ENCODE data around the gene GLI3.
A peak's percentile ranks its signal among the peaks of the same experiment; 100 is the strongest.

The GLI3 gene

DNA sequence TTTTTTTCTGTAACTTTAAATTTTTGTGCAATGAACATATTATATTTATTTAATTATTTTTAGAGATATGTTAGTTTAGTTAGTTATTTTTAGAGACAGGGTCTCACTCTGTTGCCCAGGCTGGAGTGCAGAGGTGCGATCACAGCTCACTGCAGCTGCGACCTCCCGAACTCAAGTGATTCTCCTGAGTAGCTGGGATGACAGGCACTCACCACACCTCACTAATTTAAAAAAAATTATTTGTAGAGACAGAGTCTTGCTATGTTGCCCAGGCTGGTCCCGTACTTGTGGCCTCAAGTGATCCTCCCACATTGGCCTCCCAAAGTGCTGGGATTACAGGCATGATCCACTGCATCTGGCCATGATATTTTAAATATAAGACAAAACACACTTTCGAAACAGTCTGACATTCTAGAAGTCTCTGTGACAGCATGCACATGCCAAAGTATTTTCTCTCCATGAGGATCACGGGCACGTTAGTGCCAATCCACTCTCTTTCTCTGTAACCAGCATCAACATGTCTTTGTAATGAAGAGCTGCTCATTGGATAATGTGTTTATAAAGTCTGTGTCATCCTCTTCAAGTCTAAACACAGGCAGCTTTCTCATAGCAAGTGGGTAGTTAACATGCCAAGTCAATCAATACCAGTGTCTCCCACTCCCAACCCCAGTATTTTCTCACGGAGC, 137.4 kb downstream of the GLI3 start:
- no peak for DNase-seq

DNA sequence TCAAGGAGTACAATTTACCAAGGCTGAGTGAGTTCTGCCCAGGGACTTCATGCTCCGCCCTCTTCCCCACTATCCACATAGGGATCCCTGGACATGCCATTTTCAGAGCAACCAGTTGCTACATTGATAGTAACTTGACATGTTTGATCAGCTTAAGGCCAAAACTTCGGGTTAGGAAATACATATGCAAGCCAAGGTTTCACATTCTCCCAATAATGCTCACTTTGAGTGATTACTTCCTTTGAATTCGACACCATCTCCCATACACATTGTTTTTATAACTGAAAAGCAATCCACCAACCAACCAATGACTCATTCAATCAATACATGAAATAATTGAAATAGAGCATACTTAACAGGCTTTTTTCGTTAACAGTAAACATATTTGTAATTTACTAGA, 137.9 kb downstream of the GLI3 start:
- DNase-seq: no peak

DNA sequence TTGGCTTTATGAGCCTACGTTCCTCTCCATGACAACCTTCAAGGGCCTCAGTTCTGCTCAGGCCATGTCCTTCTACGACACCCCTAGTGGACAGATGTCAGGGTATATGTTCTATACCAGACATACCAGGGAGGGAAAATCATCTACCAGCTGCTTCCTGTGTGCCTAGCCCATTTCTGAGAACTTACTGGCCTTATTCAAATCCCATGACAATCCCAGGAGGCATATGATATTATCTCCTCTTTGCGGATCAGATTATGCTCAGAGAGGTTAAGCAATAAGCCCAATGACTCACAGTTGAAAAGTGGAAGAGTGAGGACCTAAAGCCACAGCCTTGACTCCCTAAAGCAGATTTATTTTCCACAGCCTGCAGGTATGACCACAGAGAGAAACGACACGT, 139.3 kb downstream of the GLI3 start:
- no peak for DNase-seq

DNA sequence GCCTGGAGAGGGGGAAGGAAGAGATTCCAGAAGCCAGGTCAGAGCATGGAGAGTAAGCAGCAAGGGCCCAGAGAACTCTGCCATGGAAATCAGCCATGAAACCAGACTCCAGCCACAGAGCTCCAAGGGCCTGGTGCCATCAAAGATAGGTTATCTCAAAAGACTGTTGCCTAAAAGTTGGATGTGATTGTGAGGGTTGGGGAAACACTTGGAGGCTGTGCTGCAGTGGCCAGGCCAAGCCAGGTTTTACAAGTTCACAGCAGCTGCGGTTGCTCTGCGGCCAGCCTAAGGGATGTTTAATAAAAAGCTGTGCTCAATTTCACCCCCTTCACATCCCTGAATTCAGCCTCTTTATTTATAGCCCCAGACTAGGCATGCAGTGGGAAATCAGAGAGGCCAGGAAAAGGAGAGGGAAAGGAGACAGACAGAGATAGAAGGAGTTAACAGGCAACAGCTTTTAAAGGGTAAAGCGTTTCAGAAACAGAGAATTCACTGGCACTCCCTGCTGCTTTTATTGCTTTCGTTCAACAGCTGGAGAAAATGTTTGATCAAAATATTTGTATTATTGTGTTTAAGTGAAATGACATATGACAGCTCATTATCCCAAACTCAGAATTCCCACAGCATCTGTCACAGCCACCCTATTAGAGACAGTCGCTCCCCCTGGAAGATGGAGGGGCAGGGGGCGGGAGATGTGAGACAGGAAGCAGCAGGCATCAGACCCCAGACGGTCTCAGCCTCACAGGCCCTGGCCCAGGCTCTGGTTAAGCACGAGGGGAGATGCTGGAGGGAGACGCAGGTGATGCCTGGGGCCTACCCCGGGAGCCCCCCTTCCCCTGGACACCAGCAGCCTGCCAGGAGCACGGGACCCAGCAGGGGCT, 140.1 kb downstream of the GLI3 start:
- DNase-seq: no peak

DNA sequence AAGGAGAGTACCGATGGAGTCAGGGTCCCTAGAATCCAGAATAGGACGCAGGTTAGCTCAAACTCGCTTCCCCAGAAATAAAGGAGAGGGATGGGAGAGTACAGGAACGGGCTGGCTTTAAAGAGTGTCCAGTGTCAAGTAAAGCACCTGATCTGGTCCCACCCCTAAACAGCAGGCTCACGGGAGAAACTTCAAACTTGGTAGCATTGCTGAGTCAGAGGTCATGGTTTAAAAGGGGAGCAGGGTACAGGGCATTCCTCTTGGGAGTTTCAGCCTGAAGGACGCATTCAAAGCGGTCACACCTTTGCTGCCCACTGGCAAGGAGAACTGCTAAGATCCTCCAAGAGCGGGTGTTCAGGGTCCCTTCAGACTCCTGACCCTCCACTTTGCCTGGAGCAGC, 140.7 kb downstream of the GLI3 start:
- DNase-seq: no peak

DNA sequence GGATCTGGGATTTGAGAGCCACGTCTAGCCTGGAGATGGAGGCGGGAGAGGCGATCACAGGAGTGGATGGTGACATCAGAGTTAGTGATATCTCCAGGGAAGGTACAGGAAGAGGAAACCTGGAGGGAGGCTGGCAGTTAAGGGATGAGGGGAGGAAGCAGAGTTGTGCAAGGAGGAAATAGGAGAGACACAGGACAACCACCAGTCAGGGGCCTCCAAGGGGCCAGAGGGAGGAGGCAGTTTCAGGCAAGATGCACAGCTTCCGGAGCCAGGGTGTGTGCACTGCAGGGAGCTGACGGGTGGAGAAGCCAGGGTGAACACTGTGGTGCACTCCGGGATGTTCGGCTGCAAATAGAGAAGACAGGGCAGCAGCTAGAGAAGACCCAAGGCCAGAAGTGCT, 141.2 kb downstream of the GLI3 start:
- DNase-seq: no peak

DNA sequence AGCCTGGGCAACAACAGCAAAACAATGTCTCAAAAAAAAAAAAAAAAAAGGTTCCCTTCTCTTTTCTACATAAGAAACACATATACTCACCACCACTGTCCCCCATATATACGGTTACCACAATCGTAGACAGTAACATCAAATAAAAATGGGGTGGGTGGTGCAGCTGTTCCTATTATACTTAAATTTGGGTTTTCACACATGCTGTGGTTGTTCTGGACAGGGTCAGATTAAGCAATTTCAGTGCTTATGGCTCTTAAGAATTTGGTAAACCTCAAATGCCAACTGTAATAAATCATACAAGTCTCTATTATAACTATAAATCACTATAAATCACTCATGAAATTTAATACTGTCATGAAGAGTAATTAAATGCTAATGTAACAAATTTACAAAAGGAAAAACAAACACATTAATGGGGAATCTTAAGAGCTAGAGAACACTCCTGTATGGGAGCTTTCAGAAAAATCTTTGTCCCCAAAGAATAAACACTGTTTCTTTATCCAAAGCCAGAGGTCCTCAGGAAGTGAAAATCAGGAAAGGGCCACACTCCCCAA, 143.6 kb downstream of the GLI3 start:
- DNase-seq: no peak

DNA sequence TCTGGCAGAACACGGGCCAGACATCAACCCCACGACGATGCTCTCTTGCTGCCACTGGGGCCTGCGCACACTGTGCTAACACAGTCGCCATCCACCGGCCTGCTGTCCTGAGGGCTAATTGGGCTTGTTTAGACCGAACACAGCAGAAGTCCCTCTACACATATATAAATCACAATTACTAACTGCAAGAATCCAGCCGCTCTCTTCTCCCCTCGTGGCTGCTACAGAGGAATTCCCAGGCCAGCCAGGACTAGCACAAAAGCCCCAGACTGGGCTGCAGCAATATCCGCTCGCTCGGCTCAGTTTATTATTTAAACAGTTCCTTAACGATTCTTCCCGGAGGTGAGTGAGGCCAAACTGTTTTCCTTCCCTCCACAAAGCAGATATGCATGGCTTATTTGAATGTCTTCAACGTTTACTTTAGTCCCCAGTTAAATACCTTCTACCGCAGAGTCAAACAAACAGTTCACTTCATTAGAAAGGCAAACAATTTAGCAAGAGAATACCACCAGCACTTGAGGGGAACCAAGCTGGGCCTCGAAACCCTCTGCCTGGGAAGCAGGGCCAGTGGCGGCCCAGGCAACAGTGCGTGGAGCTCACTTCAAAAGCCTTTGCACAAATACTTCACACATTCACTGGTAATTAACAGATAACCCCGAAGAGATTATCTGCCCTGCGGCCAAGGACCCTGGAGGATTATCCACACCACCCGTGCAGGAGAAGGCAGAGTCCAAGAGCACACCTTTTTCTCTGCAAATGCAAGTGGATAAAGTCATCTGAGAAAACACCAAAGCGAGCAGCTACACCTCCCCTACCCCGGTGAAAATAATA, 145.3 kb downstream of the GLI3 start:
- DNase-seq: no peak

DNA sequence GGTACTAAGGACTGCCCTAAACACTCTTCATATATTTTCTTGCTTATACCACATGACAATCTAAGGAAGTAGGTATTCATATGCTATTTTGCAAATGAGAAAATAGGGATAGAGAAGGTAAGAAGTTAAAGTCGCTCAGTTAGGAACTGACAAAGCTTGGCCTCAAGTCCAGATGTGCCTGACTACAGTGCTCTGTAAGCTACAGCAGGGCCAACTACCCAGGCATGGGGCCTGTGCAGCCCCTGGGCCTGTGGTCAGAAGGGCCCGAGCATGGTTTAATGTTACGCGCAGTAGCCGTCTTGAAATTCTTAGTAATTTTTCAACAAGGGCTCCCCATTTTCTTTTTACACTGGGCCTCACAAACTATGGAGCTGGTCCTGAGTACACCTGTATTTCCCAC, 146.2 kb downstream of the GLI3 start:
- DNase-seq: no peak

DNA sequence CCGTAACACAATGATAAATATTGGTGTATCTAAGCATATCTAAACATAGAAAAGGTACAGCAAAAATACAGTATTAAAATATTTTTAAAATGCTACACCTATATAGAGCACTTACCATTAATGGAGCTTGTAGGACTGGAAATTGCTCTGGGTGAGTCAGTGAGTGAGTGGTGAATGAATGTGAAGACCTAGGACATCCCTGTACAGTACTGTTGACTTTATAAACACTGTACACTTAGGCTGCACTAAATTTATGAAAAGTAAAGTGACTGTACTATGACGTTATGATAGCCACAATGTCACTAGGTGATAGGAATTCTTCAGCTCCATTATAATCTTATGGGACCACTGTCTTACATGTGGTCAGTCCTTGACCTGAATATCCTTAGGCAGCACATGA, 147.0 kb downstream of the GLI3 start:
- no peak for DNase-seq

DNA sequence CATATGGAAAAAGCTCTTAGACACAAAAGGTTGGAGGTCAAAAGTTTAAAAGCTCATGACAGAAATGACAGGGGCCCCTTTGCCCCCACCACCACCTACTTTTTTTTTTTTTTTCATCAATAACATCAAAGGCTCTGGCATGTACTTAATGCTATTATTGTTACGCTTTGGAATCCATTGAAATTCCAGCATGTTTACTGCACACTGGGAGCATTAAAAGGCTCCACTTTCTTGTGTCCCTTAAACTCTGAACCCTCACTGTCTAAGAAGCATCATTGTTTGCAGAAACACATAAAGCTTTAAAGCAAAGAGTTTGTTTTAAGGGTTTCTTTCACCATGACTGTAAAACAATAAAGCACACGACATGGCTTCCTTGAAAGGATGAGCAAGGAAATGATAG, 149.4 kb downstream of the GLI3 start:
- DNase-seq: no peak

DNA sequence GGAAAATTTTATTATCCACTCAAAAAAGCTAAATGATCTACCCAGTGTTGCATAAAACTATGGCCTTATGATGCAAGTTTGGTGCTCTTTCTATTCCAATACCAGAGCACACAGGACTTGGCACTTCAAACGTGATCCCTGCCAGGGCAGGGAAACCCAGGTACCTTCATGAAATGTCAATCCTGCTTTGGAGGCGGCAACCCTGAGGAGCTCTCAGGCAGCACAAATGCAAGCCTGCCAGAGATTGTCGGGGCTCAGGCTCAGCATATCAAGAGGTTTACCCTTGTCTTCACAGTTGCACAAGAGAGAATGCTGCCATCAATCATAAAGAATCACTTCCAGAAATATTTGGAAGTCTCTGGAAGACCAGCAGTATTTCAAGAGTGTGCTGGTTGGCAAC, 151.5 kb downstream of the GLI3 start:
- no peak for DNase-seq

DNA sequence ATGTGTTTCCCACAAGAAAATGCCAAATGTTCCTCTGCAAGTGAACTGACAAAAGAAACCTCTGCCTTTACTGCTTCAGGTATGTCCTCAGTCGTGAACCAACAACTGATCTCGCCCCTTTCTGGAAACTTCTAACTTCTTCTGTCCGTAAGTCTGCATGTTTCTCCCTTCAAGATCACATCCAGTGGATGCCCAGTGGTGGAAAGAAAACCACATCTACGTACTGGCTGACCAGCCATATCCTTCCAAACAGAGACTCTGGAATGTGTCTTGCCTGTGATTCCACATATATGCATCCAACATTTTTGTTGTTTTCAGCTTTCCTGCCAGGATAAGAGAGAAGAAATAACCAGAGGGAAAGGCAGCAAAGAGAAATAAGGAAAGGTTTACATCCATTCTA, 152.7 kb downstream of the GLI3 start:
- DNase-seq: no peak

DNA sequence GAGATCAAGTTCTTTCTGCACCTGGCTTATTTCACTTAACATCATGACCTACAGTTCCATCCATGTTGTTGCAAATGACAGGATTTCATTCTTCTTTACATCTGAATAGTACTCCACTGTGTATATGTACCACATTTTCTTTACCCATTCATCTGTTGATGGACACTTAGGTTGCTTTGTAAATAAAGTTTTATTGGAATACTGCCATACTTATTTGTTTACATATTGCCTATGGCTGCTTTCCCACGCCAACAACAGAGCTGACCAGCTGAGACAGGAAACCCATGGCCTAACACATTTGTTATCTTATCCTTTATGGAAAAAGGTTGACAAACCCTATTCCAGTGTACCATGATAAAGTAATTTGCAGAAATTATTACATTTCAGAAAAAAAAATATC, 153.7 kb downstream of the GLI3 start:
- no peak for DNase-seq

DNA sequence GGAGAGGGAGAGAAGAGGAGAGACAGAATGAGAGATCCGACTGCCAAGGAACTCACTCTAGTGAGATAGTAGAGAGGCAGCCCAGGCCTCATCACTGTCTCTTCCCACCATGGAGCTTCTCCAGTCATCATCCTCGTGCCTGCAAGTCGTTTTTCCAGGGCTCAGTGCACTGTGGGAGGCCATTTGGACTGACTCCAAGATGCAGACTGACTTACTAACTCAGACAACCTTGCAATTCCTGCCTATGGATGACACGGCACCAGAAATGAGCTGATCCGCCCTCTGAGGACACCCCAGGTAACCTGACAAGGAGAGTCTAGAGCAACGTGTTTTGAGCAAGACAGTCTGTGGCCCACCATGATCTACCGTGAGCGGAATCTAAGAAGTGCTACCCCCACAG, 154.9 kb downstream of the GLI3 start:
- no peak for DNase-seq

DNA sequence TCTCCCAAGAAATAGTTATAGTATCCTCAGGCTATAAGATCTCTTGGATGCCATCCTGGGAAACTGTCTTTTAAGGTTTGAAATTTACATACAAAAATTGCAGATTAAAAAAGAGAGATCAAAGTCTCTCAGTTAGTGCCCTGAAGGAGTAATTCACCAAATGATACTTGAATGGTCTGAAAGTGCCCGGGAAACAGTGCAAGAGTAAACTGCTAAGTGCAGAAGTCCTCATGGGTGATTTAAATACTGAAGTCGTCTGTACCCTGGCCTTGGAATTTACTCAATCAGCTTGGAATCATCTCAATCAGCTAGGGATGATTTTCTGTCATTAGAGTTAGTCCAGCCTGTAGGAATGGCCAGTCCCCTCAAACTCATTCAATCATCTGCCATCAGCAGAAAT, 155.3 kb downstream of the GLI3 start:
- DNase-seq: no peak

DNA sequence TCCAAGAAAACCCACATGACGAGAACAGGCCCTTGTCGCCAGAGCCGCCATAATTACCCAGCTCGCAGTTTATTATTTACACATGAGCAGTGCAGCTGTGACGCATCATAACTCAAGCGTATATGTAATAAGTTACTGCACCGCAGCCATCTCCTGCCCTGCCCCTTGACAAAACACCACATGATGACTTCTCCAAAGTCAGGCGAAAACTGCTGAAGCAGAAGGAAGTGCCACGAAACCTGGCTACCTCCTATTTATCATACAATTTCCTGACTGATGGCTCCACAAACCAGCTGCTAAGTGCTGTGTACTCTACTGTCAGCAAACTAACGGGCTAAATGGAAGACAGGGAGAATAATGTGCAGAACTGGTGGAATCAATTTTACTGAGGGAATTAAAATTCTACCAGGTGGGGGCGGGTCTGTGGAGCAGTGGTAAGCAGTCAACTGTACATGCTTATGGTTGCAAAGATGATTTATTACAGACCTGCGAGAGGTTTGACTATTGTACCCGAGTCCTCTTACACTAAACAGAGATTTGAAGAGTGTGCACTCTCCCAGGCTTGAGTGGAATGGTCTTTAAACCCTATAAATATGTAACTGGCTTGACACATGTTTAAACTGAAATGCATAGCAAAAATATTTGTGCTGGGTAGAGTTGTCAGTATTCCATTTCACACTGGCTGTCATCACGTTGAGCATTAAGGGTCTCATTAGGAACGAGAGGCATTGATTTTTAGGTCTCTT, 156.0 kb downstream of the GLI3 start:
- peak in 1 of 2 donors; percentile 51 for DNase-seq

DNA sequence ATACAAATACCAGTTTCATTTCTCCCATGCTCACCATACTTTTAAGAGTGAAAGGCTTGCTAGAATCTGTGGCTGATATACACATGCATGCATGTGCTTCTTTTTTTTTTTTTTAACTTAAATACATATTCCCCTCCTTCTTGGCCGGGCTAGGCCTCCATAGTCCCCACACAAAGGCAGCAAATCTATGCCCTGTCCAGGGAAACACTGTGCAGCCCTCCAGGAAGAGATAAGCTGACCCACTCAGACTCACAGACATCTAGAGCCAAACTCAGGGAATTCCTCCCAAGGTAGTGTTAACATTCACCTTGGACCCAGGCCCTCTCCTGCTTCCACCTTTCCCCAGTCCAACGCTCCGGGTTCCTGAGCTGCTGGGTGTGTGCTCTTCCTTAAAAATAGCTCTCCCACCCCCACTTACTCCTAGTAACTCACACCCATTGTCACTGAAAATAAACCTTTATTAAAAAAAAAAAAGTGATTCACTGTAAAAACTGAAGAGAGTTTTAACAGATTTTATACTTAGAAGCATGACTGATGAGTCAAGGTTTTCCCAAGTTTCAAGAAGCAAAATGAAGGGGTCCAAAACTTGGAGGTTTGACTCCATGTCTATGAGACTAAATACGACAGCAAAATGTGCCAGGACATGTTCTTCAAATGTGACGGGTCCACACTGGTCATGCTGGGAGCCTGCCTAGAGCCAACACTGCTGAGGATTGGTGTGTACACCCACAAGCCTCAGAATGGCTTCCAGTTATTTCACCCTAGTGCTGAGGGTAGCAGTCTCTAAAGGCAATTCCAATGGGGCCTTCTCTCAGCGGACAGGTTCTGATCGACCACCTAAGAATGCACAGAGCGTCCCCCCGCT, 159.5 kb downstream of the GLI3 start:
- DNase-seq: no peak

DNA sequence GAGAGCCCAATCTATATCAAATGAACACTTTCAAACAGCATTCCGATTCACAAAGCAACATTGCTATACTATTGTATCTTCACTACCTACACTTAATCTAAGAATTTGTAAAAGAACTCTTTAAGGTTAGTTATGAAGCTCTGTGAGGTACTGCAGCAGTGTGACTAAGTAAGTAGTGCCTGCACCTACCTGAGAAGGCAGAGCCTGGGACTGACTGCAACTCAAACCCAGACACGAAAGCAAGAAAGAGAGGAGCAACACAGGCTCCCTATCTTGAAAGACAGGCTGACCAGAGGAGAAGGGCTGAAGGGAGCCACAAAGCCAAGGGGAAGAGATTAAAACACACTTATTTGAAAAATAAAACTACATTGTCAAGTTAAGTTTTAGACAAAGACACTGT, 160.1 kb downstream of the GLI3 start:
- DNase-seq: no peak

DNA sequence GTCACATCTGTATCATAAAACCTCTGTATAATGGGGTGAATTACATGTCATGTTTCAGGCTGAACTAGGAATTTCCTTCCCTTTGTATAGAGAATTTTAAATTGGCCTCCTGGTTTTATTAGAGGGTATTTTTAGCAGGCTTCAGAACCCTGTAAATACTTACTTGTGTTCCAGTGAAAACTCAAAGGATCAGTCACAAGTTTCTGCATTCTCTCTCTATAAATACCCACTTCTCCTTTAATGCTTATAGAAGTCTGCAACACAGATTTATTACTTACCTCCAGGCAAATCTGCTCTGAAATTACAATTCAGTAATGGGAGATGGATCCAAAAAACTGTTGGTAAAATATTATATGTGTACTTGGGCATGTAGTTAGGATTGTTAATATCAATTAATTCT, 161.6 kb downstream of the GLI3 start:
- no peak for DNase-seq

DNA sequence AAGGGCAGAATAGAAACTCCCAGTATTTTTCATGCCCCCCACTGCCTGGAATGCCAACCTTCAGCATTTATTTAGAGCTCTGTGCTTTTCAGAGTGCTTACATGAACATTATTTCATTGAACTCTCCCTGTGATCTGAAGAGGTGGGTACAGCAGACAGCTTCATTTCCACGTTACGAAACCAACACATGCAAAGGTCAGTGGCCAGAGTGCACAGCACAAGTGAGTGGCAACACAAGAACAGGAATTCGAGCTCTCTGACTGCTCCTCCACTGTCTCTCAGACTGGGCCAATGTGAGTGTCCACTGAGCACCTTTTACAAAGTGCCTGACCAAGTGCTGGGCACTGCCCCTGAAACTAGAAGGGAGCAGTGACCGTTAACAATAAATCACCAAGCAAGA, 162.9 kb downstream of the GLI3 start:
- DNase-seq: no peak
